Measurements from ENCODE around the gene CASQ1. TPM values are rescaled to one million over a fixed set of nuclear protein-coding genes. Genes with fewer than 3 reads are reported as not detected.

Gene CASQ1
- total RNA-seq, 1 experiment from 2014 or later: 0.46 TPM

- ATAC-seq (no peak), DNase-seq (ENCODE audit: low spot score) (no peak)
- Mint-ChIP-seq H3K9me3 (no peaks in the 10 kb centered on the region), H3K27me3 (ENCODE audit: low read depth) (peaks cover 16% of the 10 kb centered on the region), H3K4me1 (peaks cover 60% of the 10 kb centered on the region), H3K36me3 (no peaks in the 10 kb centered on the region), H3K27ac (peak overlapping the region; percentile 38), H3K4me3 (no peak overlapping the region)
- TF ChIP-seq HMGA2 (CRISPR knock-in tag; IDR thresholded peaks at IDR 0.05) (no peak), NR2C2 (CRISPR knock-in tag; IDR thresholded peaks at IDR 0.05) (no peak), ARID4B (CRISPR knock-in tag; IDR thresholded peaks at IDR 0.05; ENCODE audit: borderline replicate concordance) (no peak), JAZF1 (CRISPR knock-in tag; IDR thresholded peaks at IDR 0.05) (no peak), TP53 (CRISPR knock-in tag; IDR thresholded peaks at IDR 0.05) (no peak), E2F1 (CRISPR knock-in tag; IDR thresholded peaks at IDR 0.05) (no peak)
- ChIA-PET POLR2A (no interaction called here), CTCF (interaction anchor here (0.6 to 2.3 kb wide), 7 partner anchors 9 to 125 kb away, joined by 3 to 14 read pairs (median 8); partner anchors contain the start of gene CASQ1)
These were observed 19.0 kb upstream of the CASQ1 start for GRCh38 chr1:160171354-160171753.

DNA sequence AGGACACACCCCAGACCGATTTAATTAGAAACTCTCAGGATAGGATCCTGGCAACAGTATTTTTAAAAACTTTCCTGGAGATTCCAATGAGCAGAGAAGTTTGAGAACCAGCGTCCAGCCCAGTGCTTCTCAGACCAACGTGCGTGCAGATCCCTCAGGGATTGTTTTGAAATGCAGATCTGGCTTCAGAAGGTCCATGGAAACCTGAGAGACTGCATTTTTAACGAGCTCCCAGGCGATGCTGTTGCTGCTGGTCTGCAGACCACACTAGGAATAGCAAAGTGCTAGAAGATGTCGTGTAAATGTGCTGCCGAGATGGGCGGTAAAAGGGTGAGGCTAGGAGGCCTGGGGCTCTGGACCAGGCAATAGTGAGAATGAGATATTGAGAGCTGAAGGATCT lies 18.4 kb upstream of the CASQ1 start:
- TF ChIP-seq CREM (CRISPR knock-in tag; IDR thresholded peaks at IDR 0.05): no peak
- TF ChIP-seq NFYB (CRISPR knock-in tag; conservative IDR thresholded peaks at IDR 0.05; ENCODE audit: low read depth): no peak
- TF ChIP-seq ATF3 (CRISPR knock-in tag; conservative IDR thresholded peaks at IDR 0.05): no peak
- no peak for TF ChIP-seq SMAD4 (CRISPR knock-in tag; IDR thresholded peaks at IDR 0.05)
- H3K27me3 Mint-ChIP-seq (ENCODE audit: low read depth): peaks cover 10% of the 10 kb centered on the region
- CTCF ChIA-PET: interaction anchor here (0.6 to 2.3 kb wide), 5 partner anchors 10 to 126 kb away, joined by 3 to 14 read pairs (median 10); partner anchors contain the start of gene CASQ1
- H3K9me3 Mint-ChIP-seq: no peaks in the 10 kb centered on the region
- no peaks in the 10 kb centered on the region for H3K36me3 Mint-ChIP-seq
- POLR2A ChIA-PET: no interaction called here
- DNase-seq (ENCODE audit: low spot score) (no peak), ATAC-seq (no peak)
- H3K4me1 Mint-ChIP-seq: peaks cover 58% of the 10 kb centered on the region
- peak overlapping the region; percentile 31 for H3K4me3 Mint-ChIP-seq
- H3K27ac Mint-ChIP-seq: peak overlapping the region; percentile 18

DNA sequence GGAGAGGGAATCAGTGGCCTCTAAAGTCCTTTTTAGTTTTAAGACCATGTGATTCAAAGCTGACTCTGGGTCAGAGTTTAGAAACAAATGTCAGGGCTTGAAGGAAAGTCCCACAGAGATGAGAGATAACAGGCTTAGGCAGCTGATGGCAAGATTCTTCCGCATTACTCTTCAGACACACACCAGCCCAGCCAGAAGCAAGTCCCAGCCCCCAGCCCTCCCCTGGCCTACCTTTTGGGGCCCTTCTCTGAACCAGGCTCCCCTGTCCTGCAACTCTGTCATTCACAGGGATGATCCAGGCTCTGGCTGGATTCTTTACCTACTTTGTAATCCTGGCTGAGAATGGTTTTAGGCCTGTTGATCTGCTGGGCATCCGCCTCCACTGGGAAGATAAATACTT lies 13.1 kb upstream of the CASQ1 start:
- ChIA-PET POLR2A (no interaction called here), CTCF (interaction anchor here (1.0 to 2.1 kb wide), 3 partner anchors 15 to 75 kb away, joined by 4 to 7 read pairs (median 5); no protein-coding TSS in a partner anchor)
- no peak for DNase-seq (ENCODE audit: low spot score)
- peaks cover 3% of the 10 kb centered on the region; the same call in 1 of the 2 replicates for H3K9me3 Mint-ChIP-seq
- H3K4me1 Mint-ChIP-seq: peaks cover 23% of the 10 kb centered on the region
- H3K4me3 Mint-ChIP-seq: no peak overlapping the region
- H3K27me3 Mint-ChIP-seq (ENCODE audit: low read depth): peaks cover 10% of the 10 kb centered on the region
- no peak; the same call in none of the 2 replicates for ATAC-seq
- H3K36me3 Mint-ChIP-seq: no peaks in the 10 kb centered on the region
- H3K27ac Mint-ChIP-seq: no peak overlapping the region
- TF ChIP-seq NR1H2 (CRISPR knock-in tag; IDR thresholded peaks at IDR 0.05) (no peak), ZBTB21 (CRISPR knock-in tag; IDR thresholded peaks at IDR 0.05; ENCODE audit: borderline replicate concordance) (no peak), ZMAT4 (CRISPR knock-in tag; IDR thresholded peaks at IDR 0.05) (no peak), FOXK1 (CRISPR knock-in tag; IDR thresholded peaks at IDR 0.05) (no peak), USF2 (CRISPR knock-in tag; IDR thresholded peaks at IDR 0.05) (no peak), FOXJ3 (CRISPR knock-in tag; IDR thresholded peaks at IDR 0.05; ENCODE audit: borderline replicate concordance) (no peak), ZNF121 (CRISPR knock-in tag; IDR thresholded peaks at IDR 0.05) (no peak), E2F1 (CRISPR knock-in tag; IDR thresholded peaks at IDR 0.05) (no peak), NR3C1 (CRISPR knock-in tag; conservative IDR thresholded peaks at IDR 0.05; ENCODE audit: low read depth) (no peak)
- TF ChIP-seq, protein P1, sequence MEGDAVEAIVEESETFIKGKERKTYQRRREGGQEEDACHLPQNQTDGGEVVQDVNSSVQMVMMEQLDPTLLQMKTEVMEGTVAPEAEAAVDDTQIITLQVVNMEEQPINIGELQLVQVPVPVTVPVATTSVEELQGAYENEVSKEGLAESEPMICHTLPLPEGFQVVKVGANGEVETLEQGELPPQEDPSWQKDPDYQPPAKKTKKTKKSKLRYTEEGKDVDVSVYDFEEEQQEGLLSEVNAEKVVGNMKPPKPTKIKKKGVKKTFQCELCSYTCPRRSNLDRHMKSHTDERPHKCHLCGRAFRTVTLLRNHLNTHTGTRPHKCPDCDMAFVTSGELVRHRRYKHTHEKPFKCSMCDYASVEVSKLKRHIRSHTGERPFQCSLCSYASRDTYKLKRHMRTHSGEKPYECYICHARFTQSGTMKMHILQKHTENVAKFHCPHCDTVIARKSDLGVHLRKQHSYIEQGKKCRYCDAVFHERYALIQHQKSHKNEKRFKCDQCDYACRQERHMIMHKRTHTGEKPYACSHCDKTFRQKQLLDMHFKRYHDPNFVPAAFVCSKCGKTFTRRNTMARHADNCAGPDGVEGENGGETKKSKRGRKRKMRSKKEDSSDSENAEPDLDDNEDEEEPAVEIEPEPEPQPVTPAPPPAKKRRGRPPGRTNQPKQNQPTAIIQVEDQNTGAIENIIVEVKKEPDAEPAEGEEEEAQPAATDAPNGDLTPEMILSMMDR (IDR thresholded peaks at IDR 0.05): no peak

Measured in WTC11 (cell line).